Fibroblast of skin of left biceps (primary cell): ENCODE results near the gene PLCL1.
"Not testable (repeated sequence)": the region's sequence is repeated elsewhere in the genome, so short reads cannot be mapped to it uniquely, and the experiment has no call there.

ENCODE experiments used
- DNase-seq, 2 experiments: peaks; one replicate each; pipeline ENCODE4 v3.0.0-alpha.2; 2013; ENCODE audit warnings: low read depth in 2 of 2

The PLCL1 gene

DNA sequence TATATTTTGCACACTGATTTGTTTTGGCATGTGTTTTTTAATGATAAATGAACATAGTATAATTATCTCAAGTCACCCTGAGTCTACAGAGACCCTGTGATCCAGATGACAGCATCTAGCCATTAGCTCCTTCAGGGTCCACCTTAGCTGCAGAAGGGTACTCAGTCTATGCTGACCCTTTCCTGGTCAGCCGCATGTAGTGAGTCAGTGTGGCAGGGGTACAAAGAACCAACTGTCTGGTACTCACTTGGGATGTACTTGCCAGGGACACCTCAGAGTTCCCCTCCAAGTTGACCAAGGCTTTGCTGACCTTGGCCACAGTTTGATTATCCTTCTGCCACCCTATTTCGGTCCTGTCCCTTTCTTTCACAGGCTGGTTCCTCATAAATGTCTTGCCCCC is 369.5 kb downstream of the PLCL1 start:
- no peak for DNase-seq

DNA sequence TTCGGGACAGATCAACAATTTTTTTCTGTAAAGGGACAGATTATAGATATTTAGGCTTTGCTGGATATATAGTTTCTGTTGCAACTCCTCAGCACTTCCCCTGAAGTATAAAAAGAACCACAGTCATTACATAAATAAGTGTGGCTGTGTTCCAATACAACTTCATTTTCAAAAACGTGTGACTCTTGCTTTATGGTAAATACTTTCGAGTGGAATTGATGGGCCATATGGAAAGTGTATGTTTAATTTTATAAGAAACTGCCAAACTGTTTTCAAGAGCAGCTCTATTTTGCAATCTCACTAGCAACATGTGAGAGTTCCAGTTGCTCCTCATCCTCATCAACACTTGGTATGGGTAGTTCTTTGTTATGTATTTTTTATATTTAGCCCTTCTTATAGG is 370.9 kb downstream of the PLCL1 start:
- DNase-seq: no peak

GRCh38 chr2:198177040-198177439 is 372.6 kb downstream of the PLCL1 start:
- DNase-seq: no peak

GRCh38 chr2:198178766-198179165 is 374.4 kb downstream of the PLCL1 start:
- no peak for DNase-seq

DNA sequence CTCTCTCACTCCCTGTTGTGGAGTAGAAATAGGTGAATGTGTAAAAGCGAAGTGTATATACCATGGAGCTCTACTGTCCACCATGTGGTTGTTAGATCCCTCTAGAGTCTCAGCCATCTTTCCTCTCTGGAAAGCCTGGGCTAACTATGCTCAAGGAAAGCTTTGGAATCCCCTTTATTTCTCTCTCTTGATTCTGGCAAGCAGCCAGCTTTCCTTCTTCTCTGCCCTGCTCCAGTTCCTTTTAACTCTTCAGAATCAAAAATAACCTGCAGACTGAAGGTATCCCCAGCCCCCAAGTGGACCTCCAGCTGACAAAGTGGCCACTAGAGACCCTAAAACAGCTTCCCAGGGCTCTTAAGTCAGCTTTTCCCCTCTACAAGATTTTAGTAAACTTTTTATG is 381.9 kb downstream of the PLCL1 start:
- no peak for DNase-seq

GRCh38 chr2:198187841-198188240 is 383.4 kb downstream of the PLCL1 start:
- DNase-seq: no peak

DNA sequence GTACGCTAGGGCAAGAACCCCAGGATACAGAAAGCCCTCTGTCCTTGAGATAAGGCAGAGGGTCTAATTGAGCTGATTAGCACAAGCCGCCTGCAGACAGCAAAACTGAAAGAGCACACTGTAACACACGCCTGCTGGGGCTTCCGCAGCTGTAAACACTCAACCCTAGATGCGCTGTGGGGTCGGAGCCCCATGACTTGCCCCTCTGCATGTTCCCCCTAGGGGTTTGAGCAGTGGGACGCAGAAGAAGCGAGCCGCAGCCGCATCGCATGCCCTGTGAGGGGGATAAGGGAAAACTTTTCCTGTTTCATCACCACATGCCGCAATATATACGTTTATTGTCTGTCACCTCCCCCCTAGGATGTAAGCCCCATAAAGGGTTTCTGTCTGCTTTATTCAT is 384.6 kb downstream of the PLCL1 start:
- no peak for DNase-seq

DNA sequence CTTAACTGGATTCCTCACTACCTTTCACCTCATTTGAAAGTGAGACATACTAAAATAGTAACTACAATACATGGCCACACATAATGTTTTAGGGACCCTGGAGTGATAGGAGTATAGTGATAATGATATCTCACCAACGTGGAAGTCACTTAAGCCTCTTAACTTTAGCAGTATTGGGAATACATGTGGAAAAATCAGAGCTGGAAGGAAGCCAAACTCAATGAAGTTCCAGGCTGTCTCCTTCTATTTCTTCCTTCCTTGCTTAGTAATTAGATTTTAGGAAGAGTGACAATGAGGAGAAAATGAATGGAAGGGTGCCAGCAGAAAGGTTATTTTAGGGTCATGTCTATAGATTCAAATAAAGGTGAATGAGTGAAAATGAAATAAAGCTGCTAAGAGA is 387.3 kb downstream of the PLCL1 start:
- no peak for DNase-seq

DNA sequence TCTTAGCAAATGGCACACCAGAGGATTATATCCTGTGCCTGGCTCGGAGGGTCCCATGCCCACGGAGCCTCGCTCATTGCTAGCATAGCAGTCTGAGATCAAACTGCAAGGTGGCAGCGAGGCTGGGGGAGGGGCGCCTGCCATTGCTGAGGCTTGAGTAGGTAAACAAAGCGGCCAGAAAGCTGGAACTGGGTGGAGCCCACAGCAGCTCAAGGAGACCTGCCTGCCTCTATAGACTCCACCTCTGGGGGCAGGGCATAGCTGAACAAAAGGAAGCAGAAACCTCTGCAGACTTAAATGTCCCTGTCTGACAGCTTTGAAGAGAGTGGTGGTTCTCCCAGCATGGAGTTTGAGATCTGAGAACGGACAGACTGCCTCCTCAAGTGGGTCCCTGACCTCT is 392.2 kb downstream of the PLCL1 start:
- DNase-seq: not testable (repeated sequence)
